Endothelial cell of umbilical vein (primary cell): ENCODE results near the gene BBC3. TPM values are rescaled to one million over a fixed set of nuclear protein-coding genes. Genes with fewer than 3 reads are reported as not detected.

Experiments
- BruUV-seq: library from RNA; stranded (reverse); fragments of 400-500 nt; replicated peaks from 2 replicates; lab custom pipeline; 2021; lab: Mats Ljungman, UMichigan
- CTCF ChIA-PET: fragments of 300-600, 350-600 bp; sonication (Branson Sonifier 250); formaldehyde crosslinking; loops from one replicate; lab custom pipeline; 2021; ENCODE audit warnings: antibody characterized with exemption, inconsistent platforms; lab: Charles Lee
- POLR2A ChIA-PET: fragments of 300-600, 350-600 bp; sonication (Branson Sonifier 250); formaldehyde crosslinking; loops from one replicate; lab custom pipeline; 2021; ENCODE audit warnings: antibody characterized with exemption, inconsistent platforms; lab: Charles Lee
- DNase-seq: peaks from one replicate; pipeline ENCODE4 v3.0.0-alpha.2; 2011; ENCODE audit warnings: low read depth, low spot score
- FAIRE-seq: peaks from 2 replicates; lab custom pipeline; 2011; peaks lifted over from hg19 to GRCh38; lab: Jason Lieb, UNC
- H2AFZ ChIP-seq: 2 replicates; pipeline ENCODE4 v1.6.0; 2012; ENCODE audit warnings: low read depth, low read length, control low read depth, inconsistent platforms
- H3K27ac ChIP-seq: 2 replicates; pipeline ENCODE4 v1.5.1; 2011; ENCODE audit warnings: low read depth, mild to moderate bottlenecking, control low read depth, low read length, moderate library complexity; ENCODE audit not compliant: insufficient read depth
- H3K27me3 ChIP-seq, 2 experiments: 2 replicates each; pipeline versions ENCODE4 v1.6.0 to v1.6.1; 2011; ENCODE audit warnings: low read length in 2 of 2, mixed read lengths in 1 of 2; ENCODE audit not compliant: control insufficient read depth in 2 of 2, insufficient read depth in 2 of 2
- H3K36me3 ChIP-seq, 2 experiments: 2 replicates in 1 of 2; 3 replicates in 1 of 2; pipeline ENCODE4 v1.5.1; 2011; ENCODE audit warnings: low read length in 2 of 2, mild to moderate bottlenecking in 1 of 2, moderate library complexity in 1 of 2; ENCODE audit not compliant: control insufficient read depth in 2 of 2, insufficient read depth in 2 of 2; ENCODE audit errors: extremely low read depth in 1 of 2
- H3K4me1 ChIP-seq: 3 replicates; pipeline ENCODE4 v1.5.1; 2011; ENCODE audit warnings: mild to moderate bottlenecking, low read length; ENCODE audit not compliant: control insufficient read depth, insufficient read depth; ENCODE audit errors: extremely low read depth
- H3K4me2 ChIP-seq: 2 replicates; pipeline ENCODE4 v1.6.1; 2011; ENCODE audit warnings: low read length, control low read depth, mixed read lengths; ENCODE audit not compliant: insufficient read depth
- H3K4me3 ChIP-seq, 3 experiments: fragments of 200-600 bp in 1 of 3; sonication (generic), shearing (Covaris generic) in 1 of 3; replicated peaks in 1 of 3; 2 replicates each; pipeline ENCODE4 v1.5.1; 2011 to 2016; ENCODE audit warnings: control low read depth in 3 of 3, low read length in 3 of 3, mild to moderate bottlenecking in 2 of 3, inconsistent platforms in 1 of 3, low read depth in 1 of 3, moderate library complexity in 1 of 3; ENCODE audit not compliant: insufficient read depth in 1 of 3
- H3K79me2 ChIP-seq: 2 replicates; pipeline ENCODE4 v1.6.0; 2012; ENCODE audit warnings: low read length, inconsistent platforms; ENCODE audit not compliant: control insufficient read depth, insufficient read depth
- H3K9ac ChIP-seq: replicated peaks from 2 replicates; pipeline ENCODE3; 2011; ENCODE audit warnings: low read length, control low read depth; ENCODE audit not compliant: insufficient read depth; ENCODE audit errors: extremely low read depth
- H3K9me1 ChIP-seq: replicated peaks from 3 replicates; pipeline ENCODE4 v1.6.0; 2011; ENCODE audit warnings: mild to moderate bottlenecking, low read length; ENCODE audit not compliant: control insufficient read depth, insufficient read depth; ENCODE audit errors: extremely low read depth
- H3K9me3 ChIP-seq: replicated peaks from 2 replicates; pipeline ENCODE4 v1.5.1; 2012; ENCODE audit warnings: low read length, inconsistent platforms; ENCODE audit not compliant: control insufficient read depth, insufficient read depth
- H4K20me1 ChIP-seq: replicated peaks from 2 replicates; pipeline ENCODE3; 2011; ENCODE audit warnings: mild to moderate bottlenecking, low read length; ENCODE audit not compliant: control insufficient read depth, insufficient read depth; ENCODE audit errors: extremely low read depth
- CTCF ChIP-seq, 2 donors: IDR thresholded peaks; 1 replicate in 1 of 2; 2 replicates in 1 of 2; pipeline ENCODE4 v1.5.1; 2011; ENCODE audit warnings: low read length in 2 of 2, mild to moderate bottlenecking in 2 of 2, moderate library complexity in 2 of 2, control low read depth in 1 of 2, inconsistent platforms in 1 of 2, low read depth in 1 of 2; ENCODE audit not compliant: insufficient read depth in 1 of 2; ENCODE audit errors: extremely low read depth in 1 of 2
- EZH2 ChIP-seq: IDR thresholded peaks from 2 replicates; pipeline ENCODE4 v1.6.1; 2012; ENCODE audit warnings: borderline replicate concordance, low read depth, mild to moderate bottlenecking, moderate library complexity, low read length, inconsistent platforms; ENCODE audit not compliant: severe bottlenecking
- FOS ChIP-seq: IDR thresholded peaks from 2 replicates; pipeline ENCODE4 v1.6.1; 2011; ENCODE audit warnings: mild to moderate bottlenecking, low read length, moderate library complexity, borderline replicate concordance; ENCODE audit not compliant: insufficient read depth
- GATA2 ChIP-seq: IDR thresholded peaks from 2 replicates; pipeline ENCODE4 v1.7.0; 2011; ENCODE audit warnings: low read depth, mild to moderate bottlenecking, moderate library complexity, mixed read lengths, low read length; ENCODE audit not compliant: insufficient read length, insufficient read depth
- JUN ChIP-seq: IDR thresholded peaks from 2 replicates; pipeline ENCODE4 v1.6.1; 2011; ENCODE audit warnings: borderline replicate concordance, low read depth; ENCODE audit not compliant: insufficient read length, insufficient read depth
- MYC ChIP-seq: IDR thresholded peaks from one replicate; pipeline ENCODE4 v1.6.1; 2011; ENCODE audit warnings: mild to moderate bottlenecking, low read depth, low read length
- POLR2A ChIP-seq: IDR thresholded peaks from 2 replicates; pipeline ENCODE4 v1.6.1; 2012; ENCODE audit warnings: low read depth, mild to moderate bottlenecking, control low read depth, low read length
- POLR2AphosphoS5 ChIP-seq: IDR thresholded peaks from 2 replicates; pipeline ENCODE4 v1.6.1; 2012; ENCODE audit warnings: low read depth, mild to moderate bottlenecking, control low read depth, low read length, moderate library complexity; ENCODE audit not compliant: insufficient read depth
- dilution Hi-C: fragments of 300-500 bp; cut with MboI; formaldehyde crosslinking; loops from one replicate; pipeline ENCODE4 v1.15.0; 2019; ENCODE audit warnings: low sequenced_read_pairs; ENCODE audit not compliant: extremely low pct_ligation_motif_present
- intact Hi-C: fragments of 100-400 bp; cut with micrococcal nuclease; formaldehyde crosslinking; loops from one replicate; pipeline ENCODE4 v1.10.0; 2022
- polyA plus RNA-seq, 4 experiments: library from polyadenylated mRNA; depleted of rRNA in 3 of 4; stranded (reverse) in 3 of 4; unstranded in 1 of 4; fragments of >200 nt; gene quantifications; 2 replicates each; pipeline versions ENCODE4 v1.2.1 to v1.2.3, GENCODE V29; 2011 to 2012; ENCODE audit warnings: missing spikeins in 1 of 4
- total RNA-seq: library from RNA; stranded (reverse); gene quantifications from 2 replicates; pipeline ENCODE4 v1.2.3, GENCODE V29; 2021
- TF ChIP-seq, protein P1 (sequence below): IDR thresholded peaks from 2 replicates; pipeline ENCODE4 v1.6.1; 2011; ENCODE audit not compliant: insufficient read depth, insufficient read length

BBC3 gene
- total and polyA plus RNA-seq, 2 donors (not counting 3 experiments of a cell fraction or from before 2014, with no cell fraction given): 11.3 to 35.7 TPM

DNA sequence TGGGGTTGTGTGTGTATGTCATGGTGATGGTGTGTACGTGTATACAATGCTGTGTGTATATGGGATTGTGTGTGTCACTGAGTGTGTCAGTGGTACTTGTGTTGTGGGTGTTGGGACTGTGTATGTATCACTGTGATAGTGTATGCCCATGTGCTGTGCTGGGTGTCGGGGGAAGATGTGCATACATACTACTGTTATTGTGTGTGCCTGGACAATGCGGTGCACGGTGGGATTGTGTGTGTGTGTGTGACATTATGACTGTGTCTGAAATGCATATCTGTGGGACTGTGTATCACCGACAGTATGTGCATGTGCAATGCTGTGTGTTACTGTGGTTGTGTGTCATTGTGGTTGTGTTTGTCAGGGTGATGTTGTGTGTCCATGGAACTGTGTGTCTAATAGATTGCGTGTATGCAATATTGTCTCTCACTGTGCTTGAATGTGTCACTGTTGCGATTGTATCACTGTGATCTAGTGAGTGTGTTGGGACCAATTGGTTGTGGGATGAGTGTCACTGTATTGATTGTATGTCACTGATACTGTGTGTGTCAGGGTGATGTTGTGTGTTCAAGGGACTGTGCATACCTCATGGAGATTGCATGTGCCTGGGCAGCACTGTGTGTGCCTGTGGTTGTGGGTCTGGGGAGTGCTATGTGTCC is 11.0 kb upstream of the BBC3 start:
- H3K9me1 ChIP-seq: no peaks in the 10 kb centered on the region
- POLR2A ChIA-PET: no interaction called here
- TF ChIP-seq POLR2A (no peak), GATA2 (no peak), FOS (no peak), POLR2AphosphoS5 (no peak), MYC (no peak), EZH2 (no peak), CTCF (IDR thresholded peaks at IDR 0.05; ENCODE audit: extremely low read depth in 1 of 2, insufficient read depth in 1 of 2, low read depth in 1 of 2, low read length in 2 of 2) (no peak), JUN (no peak)
- TF ChIP-seq, protein P1, sequence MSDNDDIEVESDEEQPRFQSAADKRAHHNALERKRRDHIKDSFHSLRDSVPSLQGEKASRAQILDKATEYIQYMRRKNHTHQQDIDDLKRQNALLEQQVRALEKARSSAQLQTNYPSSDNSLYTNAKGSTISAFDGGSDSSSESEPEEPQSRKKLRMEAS: no peak

More for the DNA sequence above, 11.0 kb upstream of the BBC3 start:
- no peak overlapping the region for H2AFZ ChIP-seq
- DNase-seq (no peak), FAIRE-seq (no peak)
- H3K4me2 ChIP-seq: no peak overlapping the region
- H3K36me3 ChIP-seq: no peaks in the 10 kb centered on the region
- CTCF ChIA-PET: interaction anchor here (6.3 to 8.3 kb wide), 2 partner anchors 28 to 94 kb away, joined by 223 to 533 read pairs; no protein-coding TSS in a partner anchor
- no peaks in the 10 kb centered on the region for H3K27me3 ChIP-seq
- dilution Hi-C loops (no loop called here), intact Hi-C loops (loop anchor here (5.0 kb wide), 2 partner anchors 205 to 385 kb away; no protein-coding TSS in a partner anchor)
- no peaks in the 10 kb centered on the region for H4K20me1 ChIP-seq
- no peak overlapping the region for H3K27ac ChIP-seq
- peaks cover 21% of the 10 kb centered on the region for H3K4me1 ChIP-seq
- BruUV-seq: no TSS peak
- H3K79me2 ChIP-seq: no peaks in the 10 kb centered on the region
- H3K9ac ChIP-seq: no peak overlapping the region
- no peak overlapping the region for H3K4me3 ChIP-seq
- no peaks in the 10 kb centered on the region for H3K9me3 ChIP-seq
